ENCODE data around the gene TAF1. TPM values are rescaled to one million over a fixed set of nuclear protein-coding genes. Genes with fewer than 3 reads are reported as not detected.

The TAF1 gene
- 28.2 and 32.5 TPM in 2 replicates for total RNA-seq

DNA sequence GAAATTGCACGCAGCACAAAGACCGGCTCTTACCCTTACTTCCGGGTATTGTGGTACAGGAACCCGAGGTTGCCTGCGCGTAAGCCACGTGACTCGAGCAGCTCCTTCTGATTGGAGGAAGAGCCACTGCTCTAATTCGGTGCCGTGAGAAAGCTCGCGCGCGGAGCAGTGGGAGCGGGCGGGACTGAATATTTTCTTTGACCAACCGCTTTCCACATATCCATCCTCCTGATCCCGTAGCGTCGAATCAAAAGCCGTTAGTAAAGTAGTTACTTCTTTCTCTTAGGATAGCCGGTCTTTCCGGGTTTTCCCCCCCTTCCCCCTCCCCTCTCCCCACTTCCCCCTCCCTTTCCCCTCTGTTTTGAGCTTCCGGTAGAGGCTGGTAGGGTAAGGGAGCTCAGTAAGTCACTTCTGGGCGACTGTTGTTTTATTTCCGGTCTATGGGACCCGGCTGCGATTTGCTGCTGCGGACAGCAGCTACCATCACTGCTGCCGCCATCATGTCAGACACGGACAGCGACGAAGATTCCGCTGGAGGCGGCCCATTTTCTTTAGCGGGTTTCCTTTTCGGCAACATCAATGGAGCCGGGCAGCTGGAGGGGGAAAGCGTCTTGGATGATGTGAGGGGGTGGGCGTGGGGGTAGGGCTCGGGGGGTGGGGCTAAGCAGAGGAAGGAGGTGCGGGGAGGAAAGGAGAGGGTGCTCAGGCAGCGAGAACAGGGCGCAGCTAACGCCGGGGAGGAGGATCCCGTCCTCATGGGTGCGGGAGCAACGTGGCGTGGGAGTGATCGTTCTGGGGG lies at the start of gene TAF1:
Gene TAF1, plus strand, starts transcription at position 483 of the 799 bp plus-strand sequence. Its CDS starts 18 bp downstream, at position 501.

Small RNA genes lying within 50 kb of the gene (small RNA-seq; reads per million reads assigned to genes)
- gene AL590762.4: not detected
- not detected for gene RF00019

Other genes starting within 250 kb of the TAF1 start
- 29.3 and 38.6 TPM in 2 replicates for gene MED12, start 247.8 kb upstream of the TAF1 start, total RNA-seq
- 0.24 and 0.49 TPM in 2 replicates for gene NLGN3, start 221.5 kb upstream of the TAF1 start, total RNA-seq
- not detected in 2 replicates for gene GJB1, start 143.1 kb upstream of the TAF1 start, total RNA-seq
- 25.1 and 30.7 TPM in 2 replicates for gene ZMYM3, start 112.2 kb upstream of the TAF1 start, total RNA-seq
- 343 and 362 TPM in 2 replicates for gene NONO, start 82.7 kb upstream of the TAF1 start, total RNA-seq
- 0.49 and 0.81 TPM in 2 replicates for gene ITGB1BP2, start 64.6 kb upstream of the TAF1 start, total RNA-seq
- 152 and 229 TPM in 2 replicates for gene OGT, start 166.7 kb downstream of the TAF1 start, total RNA-seq
- 1.7 and 2.4 TPM in 2 replicates for gene GCNA, start 212.1 kb downstream of the TAF1 start, total RNA-seq

Data from hair follicle dermal papilla cell (primary cell).